Stimulated activated CD4-positive, alpha-beta T cell treated with anti-CD3 and anti-CD28 coated beads, Interleukin-2, amount 100 ng/mL, for 48 hours (primary cell): ENCODE results near the gene NR6A1.

Experiments
- DNase-seq, 2 donors: peaks; one replicate each; pipeline ENCODE4 v3.0.0-alpha.2; 2020

Gene NR6A1

GRCh38 chr9:124795881-124796431 lies 24.8 kb upstream of the NR6A1 start:
- no peak for DNase-seq

GRCh38 chr9:124794902-124795491 lies 23.9 kb upstream of the NR6A1 start:
- no peak for DNase-seq

GRCh38 chr9:124793015-124793541 lies 22.0 kb upstream of the NR6A1 start:
- DNase-seq, result no peak

- no peak for DNase-seq
These were observed 21.3 kb upstream of the NR6A1 start for GRCh38 chr9:124792257-124793014.

GRCh38 chr9:124790801-124791505 lies 19.8 kb upstream of the NR6A1 start:
- no peak for DNase-seq

- no peak for DNase-seq
These were observed 19.2 kb upstream of the NR6A1 start for GRCh38 chr9:124790301-124790700.

- no peak for DNase-seq
These were observed 18.4 kb upstream of the NR6A1 start for GRCh38 chr9:124789531-124789930.

- DNase-seq, result no peak
These were observed 17.6 kb upstream of the NR6A1 start for GRCh38 chr9:124788542-124789217.

- no peak for DNase-seq
These were observed 15.9 kb upstream of the NR6A1 start for GRCh38 chr9:124786881-124787573.

GRCh38 chr9:124784509-124784908 lies 13.4 kb upstream of the NR6A1 start:
- DNase-seq, result no peak

GRCh38 chr9:124783830-124784229 lies 12.7 kb upstream of the NR6A1 start:
- no peak for DNase-seq

- no peak for DNase-seq
These were observed 11.8 kb upstream of the NR6A1 start for GRCh38 chr9:124782661-124783574.

GRCh38 chr9:124781967-124782660 lies 11.0 kb upstream of the NR6A1 start:
- DNase-seq, result no peak

- DNase-seq, result no peak
These were observed 9.6 kb upstream of the NR6A1 start for GRCh38 chr9:124780757-124781151.

GRCh38 chr9:124780060-124780756 lies 9.1 kb upstream of the NR6A1 start:
- DNase-seq, result no peak

- no peak for DNase-seq
These were observed 8.4 kb upstream of the NR6A1 start for GRCh38 chr9:124779368-124780059.

- no peak for DNase-seq
These were observed 7.7 kb upstream of the NR6A1 start for GRCh38 chr9:124778575-124779367.

GRCh38 chr9:124776954-124777648 lies 6.0 kb upstream of the NR6A1 start, which contains the start of gene OLFML2A:
OLFML2A (plus strand) TSS chr9:124777133; CDS start chr9:124777271, 138 bp downstream.
- peak in 1 of 2 donors; percentile 10 for DNase-seq
